Neutrophil (primary cell): ENCODE results near the gene MAZ.
"Not testable (repeated sequence)": the region's sequence is repeated elsewhere in the genome, so short reads cannot be mapped to it uniquely, and the experiment has no call there.

Source experiments
- H3K27ac ChIP-seq: fragments of 200-600 bp; sonication (generic); 2 replicates; pipeline ENCODE4 v1.5.1; 2016; ENCODE audit warnings: mild to moderate bottlenecking, moderate library complexity
- H3K27me3 ChIP-seq: fragments of 200-600 bp; sonication (generic); 2 replicates; pipeline ENCODE4 v1.6.0; 2016; ENCODE audit warnings: mild to moderate bottlenecking
- H3K36me3 ChIP-seq: fragments of 200-600 bp; sonication (generic); 2 replicates; pipeline ENCODE4 v1.5.1; 2017
- H3K4me1 ChIP-seq, 2 experiments: fragments of 200-600 bp in 1 of 2; sonication (generic) in 1 of 2; 1 replicate in 1 of 2; 2 replicates in 1 of 2; pipeline versions ENCODE4 v1.5.1 to v1.6.1; 2013 to 2016; ENCODE audit warnings: low read depth in 1 of 2, low read length in 1 of 2, mild to moderate bottlenecking in 1 of 2, moderate library complexity in 1 of 2; ENCODE audit not compliant: control insufficient read depth in 1 of 2, insufficient read depth in 1 of 2
- H3K4me3 ChIP-seq, 2 experiments: fragments of 200-600 bp in 1 of 2; sonication (generic) in 1 of 2; 1 replicate in 1 of 2; 2 replicates in 1 of 2; pipeline ENCODE4 v1.5.1; 2013 to 2016; ENCODE audit warnings: low read depth in 1 of 2, low read length in 1 of 2, mild to moderate bottlenecking in 1 of 2, moderate library complexity in 1 of 2
- H3K9me3 ChIP-seq: fragments of 200-600 bp; sonication (generic); 2 replicates; pipeline ENCODE4 v1.5.1; 2016
- TF ChIP-seq, protein P1 (sequence below): fragments of 200-600 bp; sonication (generic); IDR thresholded peaks from 2 replicates; pipeline ENCODE4 v1.5.1; 2016; ENCODE audit warnings: antibody characterized with exemption

Gene MAZ

DNA sequence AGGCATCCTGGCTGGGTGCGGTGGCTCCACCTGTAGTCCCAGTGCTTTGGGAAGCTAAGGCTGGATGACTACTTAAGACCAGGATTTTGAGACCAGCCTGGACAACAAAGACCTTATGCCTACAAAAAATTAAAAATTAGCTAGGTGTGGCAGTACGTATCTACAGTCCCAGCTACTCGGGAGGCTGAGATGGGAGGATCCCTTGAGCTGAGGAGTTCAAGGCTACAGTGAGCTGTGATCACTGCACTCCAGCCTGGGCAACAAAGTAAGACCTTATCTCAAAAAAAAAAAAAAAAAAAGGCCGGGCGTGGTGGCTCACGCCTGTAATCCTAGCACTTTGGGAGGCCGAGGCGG is 20.0 kb downstream of the MAZ start:
- peak overlapping the region; percentile 65 for H3K27ac ChIP-seq
- TF ChIP-seq, protein P1, sequence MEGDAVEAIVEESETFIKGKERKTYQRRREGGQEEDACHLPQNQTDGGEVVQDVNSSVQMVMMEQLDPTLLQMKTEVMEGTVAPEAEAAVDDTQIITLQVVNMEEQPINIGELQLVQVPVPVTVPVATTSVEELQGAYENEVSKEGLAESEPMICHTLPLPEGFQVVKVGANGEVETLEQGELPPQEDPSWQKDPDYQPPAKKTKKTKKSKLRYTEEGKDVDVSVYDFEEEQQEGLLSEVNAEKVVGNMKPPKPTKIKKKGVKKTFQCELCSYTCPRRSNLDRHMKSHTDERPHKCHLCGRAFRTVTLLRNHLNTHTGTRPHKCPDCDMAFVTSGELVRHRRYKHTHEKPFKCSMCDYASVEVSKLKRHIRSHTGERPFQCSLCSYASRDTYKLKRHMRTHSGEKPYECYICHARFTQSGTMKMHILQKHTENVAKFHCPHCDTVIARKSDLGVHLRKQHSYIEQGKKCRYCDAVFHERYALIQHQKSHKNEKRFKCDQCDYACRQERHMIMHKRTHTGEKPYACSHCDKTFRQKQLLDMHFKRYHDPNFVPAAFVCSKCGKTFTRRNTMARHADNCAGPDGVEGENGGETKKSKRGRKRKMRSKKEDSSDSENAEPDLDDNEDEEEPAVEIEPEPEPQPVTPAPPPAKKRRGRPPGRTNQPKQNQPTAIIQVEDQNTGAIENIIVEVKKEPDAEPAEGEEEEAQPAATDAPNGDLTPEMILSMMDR, result no peak
- peaks cover 19% of the 10 kb centered on the region for H3K36me3 ChIP-seq
- H3K4me3 ChIP-seq, result no peak overlapping the region
- peaks cover 57 to 60% of the 10 kb centered on the region in 2 experiments for H3K4me1 ChIP-seq
- no peaks in the 10 kb centered on the region for H3K27me3 ChIP-seq
- no peaks in the 10 kb centered on the region for H3K9me3 ChIP-seq

DNA sequence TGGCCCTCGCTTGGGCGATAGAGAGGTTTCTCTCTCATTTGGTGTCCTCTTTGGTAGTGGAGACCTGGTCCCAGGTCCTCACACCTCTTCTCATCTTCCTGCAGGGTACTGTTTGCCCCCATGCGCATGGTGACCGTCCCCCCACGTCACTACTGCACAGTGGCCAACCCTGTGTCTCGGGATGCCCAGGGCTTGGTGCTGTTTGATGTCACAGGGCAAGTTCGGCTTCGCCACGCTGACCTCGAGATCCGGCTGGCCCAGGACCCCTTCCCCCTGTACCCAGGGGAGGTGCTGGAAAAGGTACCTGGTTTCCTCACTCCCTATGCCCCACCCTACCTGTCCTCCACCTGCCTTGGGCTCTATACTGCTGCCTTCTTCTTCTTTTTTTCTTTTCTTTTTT is 24.4 kb downstream of the MAZ start:
- peaks cover 63% of the 10 kb centered on the region for H3K36me3 ChIP-seq
- H3K27ac ChIP-seq, result no peak overlapping the region
- no peaks in the 10 kb centered on the region for H3K9me3 ChIP-seq
- peaks cover 18 to 24% of the 10 kb centered on the region in 2 experiments for H3K4me1 ChIP-seq
- no peak overlapping the region for H3K4me3 ChIP-seq
- TF ChIP-seq, protein P1, result no peak
- H3K27me3 ChIP-seq, result no peaks in the 10 kb centered on the region

DNA sequence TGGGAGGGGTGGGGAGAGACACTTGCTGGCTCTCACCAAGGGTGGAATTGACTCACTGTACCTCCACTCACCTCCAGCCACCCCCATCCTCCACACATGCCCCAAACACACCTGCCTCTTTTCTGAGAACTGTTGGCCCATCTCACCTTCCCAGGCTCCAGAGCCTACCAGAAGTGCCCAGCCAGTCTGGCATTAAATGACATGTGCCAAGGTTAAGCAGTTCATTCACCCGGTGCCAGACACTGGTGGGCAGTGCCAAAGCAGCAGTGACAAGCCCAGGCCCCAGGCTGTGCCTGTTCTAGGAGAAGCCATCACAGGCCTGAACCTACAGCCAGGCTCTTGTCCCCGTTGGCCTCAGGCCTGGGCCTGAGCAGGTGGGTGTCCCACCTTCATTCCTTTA is 25.2 kb downstream of the MAZ start:
- peak overlapping the region; percentile 10 for H3K27ac ChIP-seq
- H3K4me1 ChIP-seq, result peaks cover 11 to 17% of the 10 kb centered on the region in 2 experiments
- no peaks in the 10 kb centered on the region for H3K9me3 ChIP-seq
- H3K4me3 ChIP-seq, result no peak overlapping the region
- TF ChIP-seq, protein P1, result no peak
- H3K36me3 ChIP-seq, result peaks cover 70% of the 10 kb centered on the region
- no peaks in the 10 kb centered on the region for H3K27me3 ChIP-seq

DNA sequence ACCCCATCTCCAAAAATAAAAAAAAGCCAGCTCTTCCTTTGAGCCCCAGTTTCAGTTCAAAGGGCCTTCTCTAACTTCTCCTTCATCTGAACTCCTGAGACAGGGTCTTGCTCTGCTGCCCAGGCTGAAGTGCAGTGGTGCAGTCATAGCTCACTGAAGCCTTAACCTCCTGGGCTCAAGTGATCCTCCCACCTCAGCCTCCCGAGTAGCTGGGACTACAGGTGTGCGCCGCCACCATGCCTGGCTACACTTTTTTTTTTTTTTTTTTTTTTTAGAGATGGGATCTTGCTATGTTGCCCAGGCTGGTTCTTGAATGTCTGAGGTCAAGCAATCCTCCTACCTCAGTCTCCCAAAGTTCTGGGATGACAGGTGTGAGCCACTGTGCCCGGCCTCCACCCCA is 26.9 kb downstream of the MAZ start:
- H3K36me3 ChIP-seq, result peaks cover 88% of the 10 kb centered on the region
- H3K27ac ChIP-seq, H3K4me1 ChIP-seq, H3K4me3 ChIP-seq, H3K9me3 ChIP-seq, H3K27me3 ChIP-seq: not testable (repeated sequence)

DNA sequence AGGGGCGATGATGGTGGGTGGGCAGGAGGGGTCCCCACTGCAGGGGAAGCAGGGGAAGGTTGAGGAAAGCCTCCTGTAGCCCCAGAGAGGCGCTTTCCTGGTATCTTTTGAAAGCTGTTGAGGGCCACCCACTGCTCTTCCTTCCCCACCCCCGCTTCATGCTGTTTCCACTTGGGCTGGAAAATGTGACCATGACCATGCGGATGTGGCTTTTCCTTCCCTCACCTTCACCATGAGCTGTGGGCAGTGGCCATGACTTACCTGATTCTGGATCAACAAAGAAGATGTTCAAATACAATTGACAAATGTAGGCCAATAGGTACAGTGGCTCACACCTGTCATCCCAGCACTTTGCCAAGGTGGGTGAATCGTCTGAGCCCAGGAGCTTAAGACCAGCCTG is 27.8 kb downstream of the MAZ start:
- no peaks in the 10 kb centered on the region for H3K9me3 ChIP-seq
- no peaks in the 10 kb centered on the region for H3K27me3 ChIP-seq
- no peak overlapping the region for H3K4me3 ChIP-seq
- no peaks in the 10 kb centered on the region for H3K4me1 ChIP-seq
- peaks cover 96% of the 10 kb centered on the region for H3K36me3 ChIP-seq
- H3K27ac ChIP-seq, result no peak overlapping the region
- TF ChIP-seq, protein P1, result no peak

DNA sequence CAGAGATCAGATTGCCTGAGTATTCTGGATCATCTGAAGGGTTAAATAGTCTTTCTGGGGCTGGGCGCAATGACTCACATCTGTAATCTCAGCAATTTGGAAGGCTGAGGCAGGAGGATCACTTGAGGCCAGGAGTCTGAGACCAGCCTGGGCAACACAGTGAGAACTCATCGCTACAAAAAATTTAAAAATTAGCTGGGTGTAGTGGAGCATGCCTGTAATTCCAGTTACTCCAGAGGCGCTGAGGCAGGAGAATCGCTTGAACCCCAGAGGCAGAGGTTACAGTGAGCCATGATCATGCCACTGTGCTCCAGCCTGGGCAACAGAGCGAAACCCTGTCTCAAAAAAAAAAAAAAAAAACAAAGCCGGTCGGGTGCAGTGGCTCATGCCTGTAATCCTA is 29.6 kb downstream of the MAZ start:
- TF ChIP-seq, protein P1, result no peak
- H3K36me3 ChIP-seq, result peaks cover 100% of the 10 kb centered on the region

More for the DNA sequence above, 29.6 kb downstream of the MAZ start:
- no peaks in the 10 kb centered on the region for H3K4me1 ChIP-seq
- no peak overlapping the region for H3K4me3 ChIP-seq
- H3K27ac ChIP-seq, result no peak overlapping the region
- no peaks in the 10 kb centered on the region for H3K9me3 ChIP-seq
- no peaks in the 10 kb centered on the region for H3K27me3 ChIP-seq
